AG10803 (cell line): ENCODE results near the gene RTEL1.

Experiments
- DNase-seq: peaks from one replicate; pipeline ENCODE4 v3.0.0; 2010; ENCODE audit warnings: low read depth
- H3K4me3 ChIP-seq: 2 replicates; pipeline ENCODE4 v1.5.1; 2011; ENCODE audit warnings: mild to moderate bottlenecking, low read length, control low read depth
- TF ChIP-seq, protein P1 (sequence below): conservative IDR thresholded peaks from 2 replicates; pipeline ENCODE4 v1.5.1; 2011; ENCODE audit warnings: mild to moderate bottlenecking, low read length, control low read depth, inconsistent platforms

RTEL1 gene

DNA sequence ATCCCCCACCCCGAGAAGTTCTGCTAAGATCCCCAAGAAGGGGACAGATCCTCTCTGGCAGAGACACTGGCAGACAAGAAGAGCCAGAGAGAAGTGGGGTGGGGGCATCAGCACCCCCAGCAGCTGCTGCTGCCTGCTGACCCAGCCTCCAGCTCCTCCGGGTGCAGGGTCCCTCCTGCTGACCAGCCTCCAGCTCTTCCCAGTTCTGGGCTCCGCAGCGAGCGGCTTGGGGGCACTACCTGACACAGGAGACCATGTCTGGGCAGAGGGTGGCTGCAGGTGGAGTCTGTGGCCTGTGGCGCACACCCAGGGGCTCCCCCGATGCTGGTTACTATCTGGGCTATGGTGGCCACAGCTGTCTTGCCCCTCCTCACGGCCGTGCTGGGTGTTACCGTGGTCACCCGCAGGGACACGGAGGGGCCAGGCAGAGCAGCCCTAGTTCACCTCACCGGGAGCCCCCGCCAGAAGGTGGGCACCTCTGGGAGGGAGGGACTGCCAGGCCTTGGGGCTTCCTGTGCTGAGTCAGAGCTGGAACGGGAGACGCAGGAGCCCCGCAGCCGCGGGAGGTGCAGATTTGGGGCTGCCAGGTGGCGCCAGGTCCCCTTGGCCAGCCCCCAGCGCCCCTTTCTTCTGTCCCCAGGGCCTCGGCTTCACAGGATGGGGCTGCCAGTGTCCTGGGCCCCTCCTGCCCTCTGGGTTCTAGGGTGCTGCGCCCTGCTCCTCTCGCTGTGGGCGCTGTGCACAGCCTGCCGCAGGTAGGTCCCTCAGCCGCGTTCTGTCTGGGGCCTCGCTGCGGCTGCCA is 79.0 kb downstream of the RTEL1 start:
- no peak for DNase-seq
- no peak overlapping the region for H3K4me3 ChIP-seq
- TF ChIP-seq, protein P1, sequence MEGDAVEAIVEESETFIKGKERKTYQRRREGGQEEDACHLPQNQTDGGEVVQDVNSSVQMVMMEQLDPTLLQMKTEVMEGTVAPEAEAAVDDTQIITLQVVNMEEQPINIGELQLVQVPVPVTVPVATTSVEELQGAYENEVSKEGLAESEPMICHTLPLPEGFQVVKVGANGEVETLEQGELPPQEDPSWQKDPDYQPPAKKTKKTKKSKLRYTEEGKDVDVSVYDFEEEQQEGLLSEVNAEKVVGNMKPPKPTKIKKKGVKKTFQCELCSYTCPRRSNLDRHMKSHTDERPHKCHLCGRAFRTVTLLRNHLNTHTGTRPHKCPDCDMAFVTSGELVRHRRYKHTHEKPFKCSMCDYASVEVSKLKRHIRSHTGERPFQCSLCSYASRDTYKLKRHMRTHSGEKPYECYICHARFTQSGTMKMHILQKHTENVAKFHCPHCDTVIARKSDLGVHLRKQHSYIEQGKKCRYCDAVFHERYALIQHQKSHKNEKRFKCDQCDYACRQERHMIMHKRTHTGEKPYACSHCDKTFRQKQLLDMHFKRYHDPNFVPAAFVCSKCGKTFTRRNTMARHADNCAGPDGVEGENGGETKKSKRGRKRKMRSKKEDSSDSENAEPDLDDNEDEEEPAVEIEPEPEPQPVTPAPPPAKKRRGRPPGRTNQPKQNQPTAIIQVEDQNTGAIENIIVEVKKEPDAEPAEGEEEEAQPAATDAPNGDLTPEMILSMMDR: no peak

DNA sequence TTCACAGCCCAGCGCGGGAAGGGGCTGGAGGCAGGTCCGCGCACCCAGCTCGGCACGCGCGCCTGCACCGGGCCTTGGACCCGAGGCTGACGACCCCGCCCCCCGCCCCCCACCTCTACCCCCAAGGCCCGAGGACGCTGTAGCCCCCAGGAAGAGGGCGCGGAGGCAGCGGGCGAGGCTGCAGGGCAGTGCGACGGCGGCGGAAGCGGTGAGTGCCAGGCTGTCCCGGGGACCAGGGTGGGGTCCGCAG is 79.5 kb downstream of the RTEL1 start:
- DNase-seq: no peak
- TF ChIP-seq, protein P1: no peak
- no peak overlapping the region for H3K4me3 ChIP-seq

DNA sequence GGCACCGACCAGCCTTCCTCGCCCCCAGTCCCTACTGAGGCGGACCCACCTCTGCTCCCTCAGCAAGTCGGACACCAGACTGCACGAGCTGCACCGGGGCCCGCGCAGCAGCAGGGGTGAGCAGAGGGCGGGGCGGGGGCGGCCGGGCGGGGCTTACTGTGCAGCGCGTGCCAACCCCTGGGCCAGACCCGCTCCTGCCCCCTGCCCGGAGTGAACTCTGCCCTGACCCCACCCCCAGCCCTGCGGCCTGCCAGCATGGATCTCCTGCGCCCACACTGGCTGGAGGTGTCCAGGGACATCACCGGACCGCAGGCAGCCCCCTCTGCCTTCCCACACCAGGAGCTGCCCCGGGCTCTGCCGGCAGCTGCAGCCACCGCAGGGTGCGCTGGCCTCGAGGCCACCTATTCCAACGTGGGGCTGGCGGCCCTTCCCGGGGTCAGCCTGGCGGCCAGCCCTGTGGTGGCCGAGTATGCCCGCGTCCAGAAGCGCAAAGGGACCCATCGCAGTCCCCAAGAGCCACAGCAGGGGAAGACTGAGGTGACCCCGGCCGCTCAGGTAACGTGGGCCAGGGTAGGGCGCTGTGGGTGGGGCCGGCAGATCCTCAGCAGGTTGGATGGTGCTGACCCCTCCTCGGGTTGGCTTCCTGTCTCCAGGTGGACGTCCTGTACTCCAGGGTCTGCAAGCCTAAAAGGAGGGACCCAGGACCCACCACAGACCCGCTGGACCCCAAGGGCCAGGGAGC is 80.0 kb downstream of the RTEL1 start:
- DNase-seq: no peak
- TF ChIP-seq, protein P1: no peak
- no peak overlapping the region for H3K4me3 ChIP-seq

DNA sequence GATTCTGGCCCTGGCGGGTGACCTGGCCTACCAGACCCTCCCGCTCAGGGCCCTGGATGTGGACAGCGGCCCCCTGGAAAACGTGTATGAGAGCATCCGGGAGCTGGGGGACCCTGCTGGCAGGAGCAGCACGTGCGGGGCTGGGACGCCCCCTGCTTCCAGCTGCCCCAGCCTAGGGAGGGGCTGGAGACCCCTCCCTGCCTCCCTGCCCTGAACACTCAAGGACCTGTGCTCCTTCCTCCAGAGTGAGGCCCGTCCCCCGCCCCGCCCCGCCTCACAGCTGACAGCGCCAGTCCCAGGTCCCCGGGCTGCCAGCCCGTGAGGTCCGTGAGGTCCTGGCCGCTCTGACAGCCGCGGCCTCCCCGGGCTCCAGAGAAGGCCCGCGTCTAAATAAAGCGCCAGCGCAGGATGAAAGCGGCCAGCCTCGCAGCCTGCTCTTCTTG is 80.6 kb downstream of the RTEL1 start:
- TF ChIP-seq, protein P1: no peak
- peak; percentile 12 for DNase-seq
- H3K4me3 ChIP-seq: no peak overlapping the region

DNA sequence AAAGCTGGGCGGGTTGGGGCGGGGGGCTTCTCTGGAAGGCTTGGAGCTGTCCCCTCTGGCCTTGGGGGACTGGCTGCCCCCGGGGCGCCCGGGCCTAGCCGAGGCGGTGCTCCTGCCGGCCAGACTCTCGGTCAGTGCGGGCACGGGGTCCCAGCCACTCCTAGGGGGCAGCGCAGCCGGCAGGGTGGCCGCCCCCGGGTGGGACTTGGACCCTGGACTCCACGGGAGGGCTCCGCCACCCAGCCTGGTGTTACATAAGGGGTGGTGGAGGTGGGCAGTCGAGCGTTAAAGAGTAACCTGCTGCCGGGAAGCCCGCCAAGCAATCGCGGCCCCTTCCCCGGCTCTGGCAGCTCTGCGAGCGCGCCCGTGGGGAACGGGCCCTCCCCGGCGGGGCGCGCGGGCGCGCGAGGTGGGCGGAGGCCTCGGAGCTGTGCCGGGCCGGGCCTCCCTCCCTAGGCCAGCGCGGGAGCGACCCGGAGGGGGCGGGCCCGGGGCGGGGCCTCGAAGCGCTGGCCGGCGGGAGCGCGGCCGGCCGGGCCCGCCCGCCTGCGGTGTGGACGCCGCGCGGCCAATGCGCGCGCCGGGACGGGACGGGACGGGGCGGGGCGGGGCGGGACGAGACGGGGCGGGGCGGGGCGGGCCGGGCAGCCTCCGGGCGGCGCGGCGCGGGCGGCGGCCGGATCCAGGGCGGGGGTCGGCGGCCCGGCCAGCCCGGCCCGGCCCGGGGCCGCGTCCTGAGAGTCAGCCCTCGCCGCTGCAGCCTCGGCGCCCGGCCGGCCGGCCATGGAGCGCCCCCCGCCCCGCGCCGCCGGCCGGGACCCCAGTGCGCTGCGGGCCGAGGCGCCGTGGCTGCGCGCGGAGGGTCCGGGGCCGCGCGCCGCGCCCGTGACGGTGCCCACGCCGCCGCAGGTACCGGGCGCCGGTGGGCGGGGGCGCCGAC is 81.3 kb downstream of the RTEL1 start, which contains the start of gene SLC2A4RG:
SLC2A4RG (plus strand) TSS at position 647 of the 940 bp plus-strand sequence; CDS start at position 784, 137 bp downstream.
- peak within 1 kb of the TSS; percentile 78 for H3K4me3 ChIP-seq
- TF ChIP-seq, protein P1: no peak
- DNase-seq: peak; percentile 74

DNA sequence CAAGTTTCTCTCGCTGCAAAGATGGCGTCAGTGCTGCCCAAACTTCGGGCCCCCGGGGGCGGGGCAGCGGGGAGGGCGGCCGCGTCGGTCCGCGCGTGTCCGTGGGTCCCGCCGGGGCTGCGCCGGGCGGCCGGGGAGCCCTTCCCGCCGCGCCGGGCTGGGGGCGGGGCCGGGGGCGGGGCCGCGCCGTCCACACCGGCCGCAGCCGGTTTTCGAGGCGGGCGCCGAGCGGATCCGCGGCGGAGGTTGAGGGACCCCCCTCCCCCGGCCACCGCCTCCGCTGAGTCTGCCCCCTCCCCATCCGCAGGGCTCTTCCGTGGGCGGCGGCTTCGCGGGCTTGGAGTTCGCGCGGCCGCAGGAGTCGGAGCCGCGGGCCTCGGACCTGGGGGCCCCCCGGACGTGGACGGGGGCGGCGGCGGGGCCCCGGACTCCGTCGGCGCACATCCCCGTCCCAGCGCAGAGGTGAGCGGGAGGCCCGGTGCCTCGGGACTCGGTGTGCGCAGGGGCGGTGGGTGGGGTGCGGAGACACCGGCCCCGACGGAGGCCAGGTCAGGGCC is 82.0 kb downstream of the RTEL1 start:
- DNase-seq: peak; percentile 48
- TF ChIP-seq, protein P1: no peak
- H3K4me3 ChIP-seq: peak overlapping the region; percentile 78
